Measurements from ENCODE around the gene OVCH1. TPM values are rescaled to one million over a fixed set of nuclear protein-coding genes. Genes with fewer than 3 reads are reported as not detected.

OVCH1 gene
- total RNA-seq, 4 donors from 2014 or later: 0.35 to 1.0 TPM; not detected in 2

- Histone ChIP-seq H3K27me3 (no peaks in the 10 kb centered on the region), H3K4me1 (no peaks in the 10 kb centered on the region), H3K4me3 (no peak overlapping the region), H3K9me3 (no peaks in the 10 kb centered on the region), H3K27ac (no peak overlapping the region), H3K36me3 (no peaks in the 10 kb centered on the region)
- intact Hi-C loops (cut with DNase I; ENCODE audit: low total_unique reads): no loop called here
- TF ChIP-seq POLR2A (IDR thresholded peaks at IDR 0.05) (no peak), CTCF (IDR thresholded peaks at IDR 0.05) (no peak)
- no peak for DNase-seq
These were observed 91.9 kb downstream of the OVCH1 start for GRCh38 chr12:29405561-29405960.

- Histone ChIP-seq H3K4me3 (no peak overlapping the region), H3K4me1 (no peaks in the 10 kb centered on the region), H3K27me3 (no peaks in the 10 kb centered on the region), H3K9me3 (no peaks in the 10 kb centered on the region), H3K36me3 (no peaks in the 10 kb centered on the region), H3K27ac (no peak overlapping the region)
- no peak for DNase-seq
- intact Hi-C loops (cut with DNase I; ENCODE audit: low total_unique reads): no loop called here
- TF ChIP-seq POLR2A (IDR thresholded peaks at IDR 0.05): no peak
- TF ChIP-seq CTCF (IDR thresholded peaks at IDR 0.05): no peak
These were observed 93.5 kb downstream of the OVCH1 start for GRCh38 chr12:29403991-29404390.

GRCh38 chr12:29402437-29402836, 95.0 kb downstream of the OVCH1 start:
- no peak for DNase-seq
- H3K36me3 ChIP-seq: no peaks in the 10 kb centered on the region
- no peak overlapping the region for H3K27ac ChIP-seq
- H3K4me1 ChIP-seq: no peaks in the 10 kb centered on the region
- no peak overlapping the region for H3K4me3 ChIP-seq
- no peaks in the 10 kb centered on the region for H3K9me3 ChIP-seq
- TF ChIP-seq POLR2A (IDR thresholded peaks at IDR 0.05) (no peak), CTCF (IDR thresholded peaks at IDR 0.05) (no peak)
- H3K27me3 ChIP-seq: no peaks in the 10 kb centered on the region
- intact Hi-C loops (cut with DNase I; ENCODE audit: low total_unique reads): no loop called here

GRCh38 chr12:29398495-29398894, 99.0 kb downstream of the OVCH1 start:
- no peak overlapping the region for H3K4me3 ChIP-seq
- no peak overlapping the region for H3K27ac ChIP-seq
- no peaks in the 10 kb centered on the region for H3K36me3 ChIP-seq
- no peaks in the 10 kb centered on the region for H3K9me3 ChIP-seq
- no peaks in the 10 kb centered on the region for H3K27me3 ChIP-seq
- TF ChIP-seq CTCF (IDR thresholded peaks at IDR 0.05) (no peak), POLR2A (IDR thresholded peaks at IDR 0.05) (no peak)
- no peaks in the 10 kb centered on the region for H3K4me1 ChIP-seq
- intact Hi-C loops (cut with DNase I; ENCODE audit: low total_unique reads): no loop called here
- no peak for DNase-seq

GRCh38 chr12:29396774-29397173, 100.7 kb downstream of the OVCH1 start:
- H3K27me3 ChIP-seq: no peaks in the 10 kb centered on the region
- TF ChIP-seq CTCF (IDR thresholded peaks at IDR 0.05): no peak
- TF ChIP-seq POLR2A (IDR thresholded peaks at IDR 0.05): no peak
- no peaks in the 10 kb centered on the region for H3K36me3 ChIP-seq
- no peaks in the 10 kb centered on the region for H3K4me1 ChIP-seq
- DNase-seq: no peak
- H3K4me3 ChIP-seq: no peak overlapping the region
- H3K9me3 ChIP-seq: no peaks in the 10 kb centered on the region
- no peak overlapping the region for H3K27ac ChIP-seq
- intact Hi-C loops (cut with DNase I; ENCODE audit: low total_unique reads): no loop called here
